Stimulated activated CD4-positive, alpha-beta T cell treated with anti-CD3 and anti-CD28 coated beads, Interleukin-4, amount 100 ng/mL, for 24 hours (primary cell): ENCODE results near the gene MIOX.

Source experiments
- DNase-seq: peaks from one replicate; pipeline ENCODE4 v3.0.0-alpha.2; 2020

Gene MIOX

DNA sequence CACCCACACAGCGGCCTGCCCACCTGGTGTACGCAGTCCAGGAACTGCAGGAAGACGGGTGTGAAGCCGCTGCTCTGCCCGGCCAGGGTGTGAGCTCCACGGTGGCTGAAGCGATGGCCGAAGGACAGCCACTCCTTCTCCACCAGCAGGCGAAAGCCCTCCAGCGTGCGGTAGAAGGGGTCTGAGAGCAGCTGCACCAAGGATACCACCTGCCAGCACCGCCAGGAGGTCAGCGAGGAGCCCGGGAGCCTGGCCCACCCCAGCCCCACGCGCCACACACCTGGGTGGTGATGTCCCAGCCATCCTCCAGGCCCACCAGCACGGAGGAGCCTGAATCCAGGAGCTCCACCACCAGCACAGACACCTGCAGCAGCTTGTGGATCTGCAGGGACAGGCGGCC is 31.5 kb upstream of the MIOX start:
- no peak for DNase-seq

- DNase-seq = no peak
These were observed 30.6 kb upstream of the MIOX start for GRCh38 chr22:50456026-50456425.

- no peak for DNase-seq
These were observed 30.0 kb upstream of the MIOX start for GRCh38 chr22:50456466-50457234.

DNA sequence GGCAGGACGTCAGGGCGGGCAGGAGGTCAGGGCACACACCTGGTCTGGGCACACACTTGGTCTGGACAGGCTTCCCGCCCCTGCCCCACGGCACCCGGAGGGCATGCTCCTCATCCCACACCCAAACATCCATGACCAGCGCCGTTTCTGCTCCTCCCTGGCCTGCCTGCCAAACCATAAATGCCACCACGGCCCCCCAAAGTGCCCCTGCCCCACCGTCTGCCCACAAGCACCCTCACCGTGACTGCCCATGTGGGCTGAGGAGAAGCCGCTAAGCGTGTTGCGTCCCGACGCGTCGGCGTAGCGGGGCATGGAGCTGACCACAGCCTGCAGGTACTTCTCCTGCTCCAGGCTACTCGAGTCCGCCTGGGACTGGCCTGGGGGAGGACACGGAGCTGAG is 27.6 kb upstream of the MIOX start:
- DNase-seq = no peak

GRCh38 chr22:50459496-50460140 is 27.0 kb upstream of the MIOX start:
- no peak for DNase-seq

DNA sequence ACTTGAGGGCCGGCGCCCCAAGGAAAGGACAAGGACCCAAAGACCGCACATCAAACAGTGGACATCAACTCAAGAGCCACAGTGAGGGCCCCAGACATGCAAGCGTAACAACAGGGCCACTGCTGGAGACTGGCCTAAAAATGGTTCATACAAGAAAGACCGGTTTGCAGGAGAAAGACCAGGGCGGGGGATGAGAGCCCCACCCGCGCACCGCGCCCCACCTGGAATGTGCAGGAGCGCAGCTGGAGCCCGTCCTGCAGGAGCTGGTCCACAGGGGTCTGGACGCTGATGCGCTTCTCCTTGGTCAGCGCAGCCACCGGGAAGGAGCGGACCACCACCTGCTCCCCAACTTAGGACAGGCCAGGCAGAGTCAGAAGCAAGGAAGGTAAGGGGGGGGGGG is 25.7 kb upstream of the MIOX start:
- DNase-seq = no peak

GRCh38 chr22:50461536-50461935 is 25.1 kb upstream of the MIOX start:
- no peak for DNase-seq

DNA sequence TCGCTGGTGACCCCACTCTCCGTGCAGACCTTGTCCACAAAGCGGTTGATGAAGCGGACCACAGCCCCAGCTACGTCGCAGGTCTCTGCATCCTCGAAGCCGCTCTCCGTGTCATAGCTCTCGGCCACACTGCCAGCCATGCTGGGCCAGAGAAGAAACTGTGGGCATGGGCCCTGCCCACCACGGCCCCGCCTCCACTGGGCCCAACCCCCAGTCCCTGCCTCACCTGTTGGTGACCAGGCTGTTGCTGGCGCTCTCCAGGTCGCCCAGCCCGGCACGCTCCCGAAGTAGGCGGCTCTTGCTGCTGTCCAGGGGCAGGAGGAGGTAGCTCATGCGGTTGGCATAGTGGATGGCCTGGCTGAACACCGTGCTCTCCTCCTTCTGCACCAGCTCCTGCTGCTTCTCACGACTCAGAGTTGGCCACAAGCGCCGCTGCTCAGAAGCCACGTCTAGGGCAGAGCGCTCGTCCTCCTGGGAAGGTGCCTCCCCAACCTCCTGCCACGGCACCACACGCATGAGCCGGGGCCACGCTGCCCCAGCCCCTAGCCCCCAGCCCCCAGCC is 24.6 kb upstream of the MIOX start:
- no peak for DNase-seq

GRCh38 chr22:50463188-50463900 is 23.3 kb upstream of the MIOX start:
- DNase-seq = no peak

GRCh38 chr22:50464451-50464850 is 22.2 kb upstream of the MIOX start:
- DNase-seq = no peak

DNA sequence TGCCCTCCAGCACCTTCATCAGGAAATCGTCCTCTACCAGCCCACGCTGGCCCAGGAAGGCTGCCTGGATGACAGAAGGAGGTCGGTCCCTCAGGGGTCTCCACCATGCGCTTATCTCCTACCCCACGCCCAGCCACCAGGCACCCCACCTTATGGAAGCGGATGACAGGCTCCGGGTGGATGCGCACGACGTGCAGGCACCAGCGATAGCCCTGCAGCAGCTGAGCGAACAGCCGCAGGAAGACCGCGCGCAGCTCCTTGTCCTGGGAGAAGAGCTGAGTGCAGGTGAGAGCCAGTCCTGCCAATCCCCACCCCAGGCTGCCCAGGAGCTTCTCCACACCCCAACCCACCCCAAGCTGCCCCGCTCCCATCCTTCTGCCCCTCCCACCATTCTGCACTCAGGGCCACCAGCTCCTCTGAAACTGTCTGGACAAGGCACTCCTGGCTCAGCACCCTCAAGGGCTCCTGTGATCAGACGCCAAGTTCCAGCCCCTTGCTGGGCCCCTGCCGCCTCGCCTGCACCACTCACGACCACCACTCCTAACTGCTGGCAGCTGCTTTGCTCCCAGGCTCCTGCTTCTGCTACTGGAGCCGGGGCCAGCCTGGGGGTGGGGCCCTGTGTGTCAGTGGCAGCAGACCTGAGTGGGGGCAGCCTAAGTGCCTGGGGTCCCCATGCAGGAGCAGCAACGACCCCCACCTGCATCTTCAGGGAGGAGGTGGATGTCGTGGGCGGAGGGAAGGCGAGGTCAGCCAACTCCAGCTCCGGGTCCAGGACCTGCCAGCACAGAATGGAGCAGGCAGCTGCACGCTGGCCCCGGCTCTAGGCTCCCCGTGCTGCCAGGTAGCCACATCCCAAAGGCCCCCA is 21.4 kb upstream of the MIOX start:
- no peak for DNase-seq

DNA sequence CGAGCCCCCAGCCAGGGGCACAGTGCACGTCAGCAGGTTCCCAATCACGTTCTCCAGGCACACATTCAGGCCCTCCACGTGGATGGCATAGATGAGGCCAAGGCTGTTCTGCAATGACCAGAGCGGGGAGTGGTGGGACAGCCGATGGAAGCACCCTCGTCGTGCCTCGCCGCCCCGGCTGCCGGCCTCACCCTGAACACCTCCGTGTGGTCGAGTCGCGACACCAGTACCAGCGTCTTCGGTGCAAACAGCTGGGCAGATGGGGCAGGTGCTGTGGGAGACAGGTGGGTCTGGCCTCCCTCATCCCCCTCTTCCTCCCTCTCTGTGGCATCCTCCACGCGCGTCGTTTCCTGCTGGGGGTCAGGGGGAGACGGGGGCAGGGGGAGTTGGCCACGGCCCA is 19.3 kb upstream of the MIOX start:
- no peak for DNase-seq

GRCh38 chr22:50467773-50468440 is 18.8 kb upstream of the MIOX start:
- no peak for DNase-seq

DNA sequence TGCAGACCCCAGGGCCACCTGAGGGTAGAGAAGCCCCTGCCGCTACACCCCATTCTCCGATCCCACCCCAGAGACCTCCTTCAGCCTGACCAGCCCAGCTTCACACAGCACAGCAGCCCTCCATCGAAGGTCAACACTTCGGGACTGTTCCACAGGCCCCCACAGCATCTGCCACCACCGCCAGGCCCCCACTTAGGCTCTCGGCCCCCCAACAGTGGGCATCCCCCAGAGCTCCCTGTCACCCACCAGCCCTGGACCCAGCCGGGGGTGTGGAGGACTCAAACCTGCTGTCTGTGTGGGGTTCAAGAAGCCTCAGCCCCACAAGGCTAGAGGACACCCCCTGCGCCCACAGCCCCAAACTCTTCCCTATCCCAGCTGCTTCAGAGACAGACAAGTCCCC is 18.0 kb upstream of the MIOX start:
- no peak for DNase-seq

DNA sequence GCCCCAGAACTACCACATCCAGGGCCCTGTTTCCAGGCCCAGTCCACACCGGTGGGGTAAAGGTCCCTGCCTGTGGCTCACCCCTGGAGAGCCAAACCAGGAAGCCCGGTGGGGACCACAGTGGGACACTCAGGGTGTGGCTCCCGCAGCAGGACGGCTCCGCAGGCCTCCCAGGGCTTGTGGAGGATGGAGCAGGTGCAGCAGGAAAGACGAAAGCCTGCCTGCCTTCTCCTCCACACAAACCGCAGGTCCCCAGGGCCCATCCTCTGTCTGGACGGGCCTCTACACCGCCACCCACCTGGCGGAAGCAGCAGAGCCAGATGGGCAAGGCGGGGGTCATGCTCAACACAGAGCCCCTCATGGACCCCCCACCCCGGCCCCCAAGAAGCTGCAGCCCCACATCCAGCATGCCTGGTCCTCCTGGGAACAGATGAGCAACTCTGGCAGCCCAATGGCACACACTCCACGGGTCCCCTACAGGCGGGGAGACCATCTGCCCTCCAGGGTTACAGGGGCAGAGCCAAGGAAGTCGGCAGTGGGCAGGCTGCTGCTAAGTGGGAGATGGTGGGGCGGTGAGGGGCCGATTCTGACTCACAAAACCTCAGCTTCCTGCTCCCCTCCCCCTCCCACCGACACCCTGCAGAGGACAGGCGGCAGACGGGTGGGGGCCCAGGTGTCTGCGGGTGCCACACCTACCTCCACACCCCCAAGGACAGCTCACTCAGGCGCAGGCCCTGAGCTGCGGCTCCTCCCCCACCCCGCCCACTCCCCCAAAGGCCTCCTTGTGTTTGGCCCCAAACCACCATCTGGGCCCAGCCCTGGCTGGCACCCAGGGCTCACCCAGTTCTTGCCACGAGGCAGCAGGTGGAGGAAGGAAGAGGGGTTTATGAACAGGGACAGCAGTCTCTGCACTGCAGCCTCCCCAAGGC is 17.0 kb upstream of the MIOX start:
- peak; percentile 90 for DNase-seq

DNA sequence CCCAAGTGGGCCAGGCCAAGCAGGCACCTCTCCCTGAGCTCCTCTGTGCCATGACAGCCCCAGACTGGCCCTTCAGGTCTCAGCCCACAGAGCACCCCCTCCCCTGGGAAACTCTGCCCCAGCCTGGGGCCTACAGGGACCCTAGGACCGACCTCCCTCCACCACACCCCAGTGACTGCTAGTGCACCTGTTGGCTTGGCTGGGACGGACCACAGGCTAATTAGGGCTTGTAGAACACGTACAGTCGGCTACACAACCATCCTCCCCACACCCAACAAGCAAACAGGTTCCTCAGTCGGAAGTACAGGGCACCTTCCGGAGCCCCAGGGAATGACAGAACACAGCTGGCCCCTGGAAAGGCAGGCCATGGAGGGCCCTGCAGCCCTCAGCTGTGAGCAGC is 16.2 kb upstream of the MIOX start:
- DNase-seq = no peak

DNA sequence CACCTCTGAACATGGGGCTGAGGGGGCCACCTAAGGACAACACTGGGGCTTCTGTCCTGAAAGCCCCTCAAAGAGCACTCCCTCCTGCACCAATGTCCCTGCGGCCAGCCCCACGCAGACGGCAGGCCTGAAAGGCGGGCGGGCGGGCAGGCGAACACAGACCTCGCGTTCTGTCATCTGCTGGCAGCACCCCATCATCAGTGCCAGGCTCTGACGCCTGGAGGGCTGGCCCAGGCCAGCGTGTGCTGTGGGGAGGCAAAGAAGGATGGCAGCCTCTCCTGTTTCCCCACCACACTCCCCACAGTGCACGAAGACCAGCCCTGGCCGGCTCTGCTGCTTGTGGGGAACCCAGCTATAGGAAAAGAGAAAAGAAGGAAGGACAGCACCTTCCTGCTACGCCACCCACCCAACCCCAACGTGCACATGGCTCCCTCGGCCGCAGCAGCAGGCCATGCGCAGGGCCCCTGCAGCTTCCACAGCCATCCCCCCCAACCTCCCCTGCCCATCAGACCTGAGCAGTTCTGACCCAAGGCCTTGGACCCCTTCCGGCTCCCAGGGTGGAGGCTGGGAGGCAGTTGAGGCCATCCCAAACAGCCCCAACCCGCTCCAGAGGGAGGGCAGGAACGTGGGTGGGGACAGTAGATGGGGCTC is 15.3 kb upstream of the MIOX start:
- no peak for DNase-seq

DNA sequence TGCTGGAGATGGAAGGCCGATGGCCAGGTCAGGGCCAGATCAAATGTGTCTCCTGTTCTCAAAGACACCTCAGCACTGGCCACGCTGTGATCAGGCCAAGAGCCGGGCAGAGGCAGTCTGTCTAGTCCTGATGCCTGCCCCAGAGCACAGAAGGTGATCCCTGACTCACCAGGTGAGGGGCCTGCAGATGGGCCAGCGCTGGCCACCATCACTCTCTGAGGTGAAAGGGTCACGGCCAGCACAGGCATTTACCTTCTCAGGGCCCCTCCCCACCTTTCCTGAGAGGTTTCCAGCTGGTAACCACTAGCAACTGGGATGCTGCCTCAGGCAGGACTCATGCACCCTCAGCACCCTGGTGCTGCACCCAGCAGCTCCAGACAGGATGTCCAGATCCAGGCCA is 14.7 kb upstream of the MIOX start:
- no peak for DNase-seq

GRCh38 chr22:50473088-50473487 is 13.6 kb upstream of the MIOX start:
- peak; percentile 44 for DNase-seq

- peak; percentile 50 for DNase-seq
These were observed 12.6 kb upstream of the MIOX start for GRCh38 chr22:50473855-50474671.
